Type B pancreatic cell (in vitro differentiated cells): ENCODE results near the gene OR10G2. TPM values are rescaled to one million over a fixed set of nuclear protein-coding genes. Genes with fewer than 3 reads are reported as not detected.

Experiments used
- DNase-seq: peaks from one replicate; pipeline ENCODE4 v3.0.0; 2021; ENCODE audit warnings: mixed read lengths; ENCODE audit not compliant: unreplicated experiment; ENCODE audit errors: extremely low spot score
- H3K27ac Mint-ChIP-seq: 2 replicates; pipeline ENCODE4 v1.8.0; 2021; ENCODE audit warnings: mild to moderate bottlenecking, mixed read lengths
- H3K27me3 Mint-ChIP-seq: 2 replicates; pipeline ENCODE4 v1.8.0; 2021; ENCODE audit warnings: mixed read lengths
- H3K36me3 Mint-ChIP-seq: 2 replicates; pipeline ENCODE4 v1.8.0; 2021; ENCODE audit warnings: mixed read lengths
- H3K4me1 Mint-ChIP-seq: one replicate; pipeline ENCODE4 v1.8.0; 2021; ENCODE audit warnings: mixed read lengths; ENCODE audit not compliant: unreplicated experiment
- H3K4me3 Mint-ChIP-seq: 2 replicates; pipeline ENCODE4 v1.8.0; 2021; ENCODE audit warnings: mild to moderate bottlenecking, mixed read lengths
- H3K9me3 Mint-ChIP-seq: 2 replicates; pipeline ENCODE4 v1.8.0; 2021; ENCODE audit warnings: mixed read lengths
- CTCF ChIP-seq: fragments of 200-600 bp; sonication (generic); conservative IDR thresholded peaks from 2 replicates; pipeline ENCODE4 v1.5.0; 2021; ENCODE audit warnings: antibody characterized with exemption, mild to moderate bottlenecking
- total RNA-seq: library from RNA; stranded (reverse); gene quantifications from 2 replicates; pipeline ENCODE4 v1.2.1, GENCODE V29; 2021; ENCODE audit warnings: low replicate concordance

OR10G2 gene
- total RNA-seq, 1 donor from 2014 or later: not detected

GRCh38 chr14:21671371-21671770, 36.6 kb upstream of the OR10G2 start:
- Mint-ChIP-seq H3K36me3 (no peaks in the 10 kb centered on the region), H3K4me3 (no peak overlapping the region), H3K27ac (no peak overlapping the region), H3K27me3 (peaks cover 6% of the 10 kb centered on the region), H3K9me3 (no peaks in the 10 kb centered on the region), H3K4me1 (no peaks in the 10 kb centered on the region)
- no peak for DNase-seq
- TF ChIP-seq CTCF: no peak

- no peak for TF ChIP-seq CTCF
- H3K9me3 Mint-ChIP-seq: no peaks in the 10 kb centered on the region
- peaks cover 6% of the 10 kb centered on the region for H3K27me3 Mint-ChIP-seq
- no peaks in the 10 kb centered on the region for H3K36me3 Mint-ChIP-seq
- DNase-seq: no peak
- no peak overlapping the region for H3K4me3 Mint-ChIP-seq
- H3K27ac Mint-ChIP-seq: no peak overlapping the region
- H3K4me1 Mint-ChIP-seq: no peaks in the 10 kb centered on the region
Observed at GRCh38 chr14:21669284-21669683, 34.5 kb upstream of the OR10G2 start.

- Mint-ChIP-seq H3K4me3 (no peak overlapping the region), H3K4me1 (no peaks in the 10 kb centered on the region), H3K27me3 (peaks cover 6% of the 10 kb centered on the region), H3K36me3 (no peaks in the 10 kb centered on the region), H3K9me3 (no peaks in the 10 kb centered on the region), H3K27ac (no peak overlapping the region)
- no peak for TF ChIP-seq CTCF
- DNase-seq: no peak
Observed at GRCh38 chr14:21668377-21668776, 33.6 kb upstream of the OR10G2 start.

- Mint-ChIP-seq H3K27ac (no peak overlapping the region), H3K4me1 (no peaks in the 10 kb centered on the region), H3K36me3 (no peaks in the 10 kb centered on the region), H3K9me3 (no peaks in the 10 kb centered on the region), H3K27me3 (peaks cover 7% of the 10 kb centered on the region), H3K4me3 (no peak overlapping the region)
- TF ChIP-seq CTCF: no peak
- DNase-seq: no peak
Observed at GRCh38 chr14:21656980-21657379, 22.2 kb upstream of the OR10G2 start.

- Mint-ChIP-seq H3K36me3 (no peaks in the 10 kb centered on the region), H3K9me3 (no peaks in the 10 kb centered on the region), H3K4me1 (no peaks in the 10 kb centered on the region), H3K27me3 (peaks cover 9% of the 10 kb centered on the region), H3K27ac (no peak overlapping the region), H3K4me3 (no peak overlapping the region)
- no peak for DNase-seq
- TF ChIP-seq CTCF: no peak
Observed at GRCh38 chr14:21654215-21654614, 19.5 kb upstream of the OR10G2 start.

- Mint-ChIP-seq H3K36me3 (no peaks in the 10 kb centered on the region), H3K27me3 (peaks cover 7% of the 10 kb centered on the region), H3K4me3 (no peak within 1 kb of the TSS), H3K27ac (no peak within 1 kb of the TSS), H3K9me3 (no peaks in the 10 kb centered on the region), H3K4me1 (no peaks in the 10 kb centered on the region)
- no peak for DNase-seq
- TF ChIP-seq CTCF: no peak
Observed at GRCh38 chr14:21653331-21653885, 18.7 kb upstream of the OR10G2 start, which contains the start of gene OR4E2. Gene OR4E2, plus strand, starts transcription at chr14:21653835. Its CDS starts 11,248 bp downstream, at chr14:21665083.
